ENCODE data around the gene IGF2BP2.

GRCh38 chr3:185796431-185797107, 28.3 kb downstream of the IGF2BP2 start:
- TF ChIP-seq POLR2AphosphoS5 (IDR thresholded peaks at IDR 0.05; ENCODE audit: low read depth, low read length) = no peak
- TF ChIP-seq POLR2A (IDR thresholded peaks at IDR 0.05; ENCODE audit: low read depth, low read length) = no peak
- TF ChIP-seq TAF1 (IDR thresholded peaks at IDR 0.05; ENCODE audit: borderline replicate concordance, low read depth, low read length) = no peak

All from GM12892 (cell line).